Measurements from ENCODE around the gene JARID2. TPM values are rescaled to one million over a fixed set of nuclear protein-coding genes. Genes with fewer than 3 reads are reported as not detected.

JARID2 gene
- total RNA-seq, 2 donors from 2014 or later: 9.1 to 10.7 TPM

GRCh38 chr6:15439410-15440025 is 193.6 kb downstream of the JARID2 start:
- DNase-seq: no peak
- H3K9ac ChIP-seq (ENCODE audit: low read depth in 2 of 2, low read length in 2 of 2): no peak overlapping the region
- intact Hi-C loops (cut with DNase I): no loop called here
- no peak overlapping the region for H3K27ac ChIP-seq
- no peak overlapping the region for H3K4me3 ChIP-seq
- no peak for TF ChIP-seq CTCF (IDR thresholded peaks at IDR 0.05)
- no peaks in the 10 kb centered on the region for H3K9me3 ChIP-seq
- H3K36me3 ChIP-seq: no peaks in the 10 kb centered on the region
- no peaks in the 10 kb centered on the region for H3K4me1 ChIP-seq
- no peaks in the 10 kb centered on the region for H3K27me3 ChIP-seq

GRCh38 chr6:15440040-15440439 is 194.2 kb downstream of the JARID2 start:
- H3K27ac ChIP-seq: no peak overlapping the region
- DNase-seq: no peak
- no peak overlapping the region for H3K9ac ChIP-seq (ENCODE audit: low read depth in 2 of 2, low read length in 2 of 2)
- no peak for TF ChIP-seq CTCF (IDR thresholded peaks at IDR 0.05)
- no peak overlapping the region for H3K4me3 ChIP-seq
- H3K4me1 ChIP-seq: no peaks in the 10 kb centered on the region
- intact Hi-C loops (cut with DNase I): no loop called here
- no peaks in the 10 kb centered on the region for H3K27me3 ChIP-seq
- H3K36me3 ChIP-seq: no peaks in the 10 kb centered on the region
- H3K9me3 ChIP-seq: no peaks in the 10 kb centered on the region

- H3K4me1 ChIP-seq: no peaks in the 10 kb centered on the region
- H3K27me3 ChIP-seq: no peaks in the 10 kb centered on the region
- no peak overlapping the region for H3K27ac ChIP-seq
- H3K9ac ChIP-seq (ENCODE audit: low read depth in 2 of 2, low read length in 2 of 2): no peak overlapping the region
- DNase-seq: peak; percentile 55
- intact Hi-C loops (cut with DNase I): no loop called here
- H3K9me3 ChIP-seq: no peaks in the 10 kb centered on the region
- no peak overlapping the region for H3K4me3 ChIP-seq
- peak; percentile 78 for TF ChIP-seq CTCF (IDR thresholded peaks at IDR 0.05)
- no peaks in the 10 kb centered on the region for H3K36me3 ChIP-seq
These were observed 195.5 kb downstream of the JARID2 start for GRCh38 chr6:15441215-15441868.

- H3K36me3 ChIP-seq: no peaks in the 10 kb centered on the region
- intact Hi-C loops (cut with DNase I): no loop called here
- no peak overlapping the region for H3K27ac ChIP-seq
- H3K4me3 ChIP-seq: no peak overlapping the region
- no peaks in the 10 kb centered on the region for H3K27me3 ChIP-seq
- TF ChIP-seq CTCF (IDR thresholded peaks at IDR 0.05): no peak
- no peaks in the 10 kb centered on the region for H3K9me3 ChIP-seq
- H3K4me1 ChIP-seq: no peaks in the 10 kb centered on the region
- no peak overlapping the region for H3K9ac ChIP-seq (ENCODE audit: low read depth in 2 of 2, low read length in 2 of 2)
- DNase-seq: no peak
These were observed 196.1 kb downstream of the JARID2 start for GRCh38 chr6:15441981-15442380.

- H3K9ac ChIP-seq (ENCODE audit: low read depth in 2 of 2, low read length in 2 of 2): no peak overlapping the region
- no peak overlapping the region for H3K27ac ChIP-seq
- no peak for TF ChIP-seq CTCF (IDR thresholded peaks at IDR 0.05)
- H3K36me3 ChIP-seq: no peaks in the 10 kb centered on the region
- no peaks in the 10 kb centered on the region for H3K27me3 ChIP-seq
- H3K4me1 ChIP-seq: no peaks in the 10 kb centered on the region
- intact Hi-C loops (cut with DNase I): no loop called here
- no peak for DNase-seq
- H3K9me3 ChIP-seq: no peaks in the 10 kb centered on the region
- H3K4me3 ChIP-seq: no peak overlapping the region
These were observed 196.6 kb downstream of the JARID2 start for GRCh38 chr6:15442467-15442866.

Measured in colonic mucosa (tissue), 4 donors.